HCT116 (cell line): Measurements from ENCODE around the gene GPR142.

Experiments
- EZH2 ChIP-seq: fragments of 200-600 bp; sonication (generic); IDR thresholded peaks from 2 replicates; pipeline ENCODE4 v1.6.1; 2017; ENCODE audit warnings: antibody characterized with exemption, mixed run types
- RAD21 ChIP-seq: IDR thresholded peaks from 2 replicates; pipeline ENCODE4 v1.6.1; 2012; ENCODE audit warnings: low read depth, mild to moderate bottlenecking
- TCF7L2 ChIP-seq: IDR thresholded peaks from 2 replicates; pipeline ENCODE4 v1.7.0; 2011; ENCODE audit warnings: borderline replicate concordance, inconsistent platforms; ENCODE audit not compliant: insufficient read depth, insufficient read length; ENCODE audit errors: extremely low read depth
- TF ChIP-seq, protein P1 (sequence below), 3 experiments: fragments of 200-600 bp in 1 of 3; sonication (generic) in 1 of 3; IDR thresholded peaks in 2 of 3; conservative IDR thresholded peaks in 1 of 3; 2 replicates each; pipeline ENCODE4 v1.5.1; 2012 to 2017; ENCODE audit warnings: low read depth in 2 of 3, low read length in 2 of 3, antibody characterized with exemption in 1 of 3, borderline replicate concordance in 1 of 3, control low read depth in 1 of 3, mild to moderate bottlenecking in 1 of 3, mixed read lengths in 1 of 3, mixed run types in 1 of 3, moderate library complexity in 1 of 3; ENCODE audit not compliant: insufficient read depth in 1 of 3

GRCh38 chr17:74367206-74367605 is at the start of gene GPR142:
- TF ChIP-seq, protein P1, sequence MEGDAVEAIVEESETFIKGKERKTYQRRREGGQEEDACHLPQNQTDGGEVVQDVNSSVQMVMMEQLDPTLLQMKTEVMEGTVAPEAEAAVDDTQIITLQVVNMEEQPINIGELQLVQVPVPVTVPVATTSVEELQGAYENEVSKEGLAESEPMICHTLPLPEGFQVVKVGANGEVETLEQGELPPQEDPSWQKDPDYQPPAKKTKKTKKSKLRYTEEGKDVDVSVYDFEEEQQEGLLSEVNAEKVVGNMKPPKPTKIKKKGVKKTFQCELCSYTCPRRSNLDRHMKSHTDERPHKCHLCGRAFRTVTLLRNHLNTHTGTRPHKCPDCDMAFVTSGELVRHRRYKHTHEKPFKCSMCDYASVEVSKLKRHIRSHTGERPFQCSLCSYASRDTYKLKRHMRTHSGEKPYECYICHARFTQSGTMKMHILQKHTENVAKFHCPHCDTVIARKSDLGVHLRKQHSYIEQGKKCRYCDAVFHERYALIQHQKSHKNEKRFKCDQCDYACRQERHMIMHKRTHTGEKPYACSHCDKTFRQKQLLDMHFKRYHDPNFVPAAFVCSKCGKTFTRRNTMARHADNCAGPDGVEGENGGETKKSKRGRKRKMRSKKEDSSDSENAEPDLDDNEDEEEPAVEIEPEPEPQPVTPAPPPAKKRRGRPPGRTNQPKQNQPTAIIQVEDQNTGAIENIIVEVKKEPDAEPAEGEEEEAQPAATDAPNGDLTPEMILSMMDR (IDR thresholded peaks at IDR 0.05 in 2 of 3, conservative IDR thresholded peaks at IDR 0.05 in 1 of 3; ENCODE audit: borderline replicate concordance in 1 of 3, insufficient read depth in 1 of 3, low read depth in 2 of 3, low read length in 2 of 3), result no peak
- TF ChIP-seq TCF7L2 (no peak), RAD21 (no peak), EZH2 (no peak)
